ENCODE data around the gene NR3C2.
A peak's percentile ranks its signal among the peaks of the same experiment; 100 is the strongest.

NR3C2 gene

DNA sequence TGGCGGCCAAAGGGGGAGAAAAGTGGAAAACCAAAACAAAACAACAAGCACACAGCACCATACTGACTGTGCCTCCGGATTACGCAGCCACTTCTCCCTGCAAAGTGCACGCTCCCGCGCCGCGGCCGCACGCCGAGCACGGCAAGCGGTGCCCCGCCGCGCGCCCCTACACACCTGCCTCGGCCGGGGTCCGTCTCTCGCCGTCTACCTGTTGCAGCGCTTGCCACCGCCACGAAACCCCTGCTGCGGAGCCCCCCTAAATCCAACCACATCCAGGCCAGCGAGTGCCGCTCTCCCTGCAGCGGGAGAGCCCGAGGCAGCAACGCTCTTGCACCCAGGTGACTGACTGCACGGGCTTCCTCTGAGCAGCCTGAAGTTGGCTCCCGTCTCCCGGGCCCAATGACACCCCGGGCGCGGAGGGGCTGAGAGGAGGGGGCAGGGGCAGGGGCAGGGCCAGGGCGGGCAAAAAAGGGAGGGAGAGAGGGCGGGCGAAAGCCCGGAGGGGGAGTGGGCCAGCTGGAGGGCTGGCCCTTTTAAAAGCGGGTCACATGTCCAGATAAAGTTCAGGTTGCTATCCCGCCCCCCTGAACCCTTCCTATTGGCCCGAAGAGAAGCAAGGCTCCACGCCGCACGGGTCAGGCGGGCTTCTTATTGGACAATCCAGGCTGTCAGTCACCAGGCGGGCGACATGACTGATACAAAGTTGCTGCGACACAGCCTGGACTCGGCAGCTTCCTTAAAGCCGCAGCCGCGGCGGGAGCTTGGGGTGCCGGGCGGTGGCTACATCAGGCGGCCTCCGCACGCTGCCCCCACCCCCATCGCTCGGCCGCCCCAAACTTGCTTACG lies at the start of gene NR3C2:
Gene NR3C2, minus strand, starts transcription at position 429 of the 846 bp plus-strand sequence.
- DNase-seq = peak; percentile 96

DNA sequence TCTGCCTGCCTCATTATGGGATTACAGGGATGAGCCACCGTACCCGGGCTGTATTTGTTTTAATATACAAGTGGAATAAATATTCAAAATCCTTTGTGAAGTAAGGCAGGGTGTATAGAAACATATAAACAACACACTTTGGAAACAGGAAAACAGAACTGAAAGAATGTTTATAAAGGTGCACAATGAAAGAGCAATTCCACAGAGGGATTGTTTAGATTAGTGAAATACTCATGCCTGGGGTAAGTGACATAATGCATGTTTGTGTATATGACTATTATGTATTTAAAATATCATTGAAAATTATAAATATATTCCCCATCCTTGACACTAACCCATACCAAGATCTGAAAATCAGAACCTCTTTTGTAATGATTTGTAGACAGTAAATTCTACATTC lies 45.0 kb upstream of the NR3C2 start:
- no peak for DNase-seq

DNA sequence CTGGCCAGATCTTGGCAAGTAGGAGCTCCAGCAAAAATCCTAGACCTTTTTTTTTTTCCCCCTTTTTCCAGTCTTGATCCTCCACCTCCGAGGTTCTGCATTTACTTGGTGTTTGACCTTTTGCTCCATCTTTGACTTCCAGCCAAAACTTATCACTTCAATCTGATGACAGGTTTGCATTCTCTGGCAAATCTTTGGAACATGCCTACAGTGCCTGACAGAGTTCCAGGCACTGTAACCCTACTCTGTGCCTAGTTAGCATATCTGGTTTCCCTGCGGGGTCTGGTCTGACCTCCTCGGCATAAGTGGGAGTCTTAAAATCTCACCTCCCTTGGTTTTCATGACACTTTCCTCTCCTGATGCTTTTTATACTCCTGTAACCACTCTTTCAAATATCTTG lies 39.4 kb upstream of the NR3C2 start:
- no peak for DNase-seq

DNA sequence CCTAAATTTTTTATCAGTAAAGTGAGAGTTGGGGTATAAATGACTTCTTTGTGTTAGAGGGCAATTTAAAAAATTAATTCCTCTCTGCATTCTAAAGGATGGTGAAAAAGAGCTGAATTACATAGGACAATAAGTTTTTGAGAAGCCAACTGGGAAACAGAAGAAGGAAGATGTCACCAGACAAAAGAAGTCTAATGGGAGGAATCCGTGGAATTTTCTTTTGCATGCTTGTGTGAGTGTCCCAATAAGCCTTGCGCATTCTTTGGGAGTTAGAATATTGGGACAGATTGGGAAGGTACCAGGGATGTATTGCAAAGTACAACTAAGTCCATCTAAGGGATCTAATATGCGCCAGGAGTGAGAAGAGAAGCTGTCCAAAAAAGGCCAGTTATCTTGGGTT lies 35.1 kb upstream of the NR3C2 start:
- no peak for DNase-seq

DNA sequence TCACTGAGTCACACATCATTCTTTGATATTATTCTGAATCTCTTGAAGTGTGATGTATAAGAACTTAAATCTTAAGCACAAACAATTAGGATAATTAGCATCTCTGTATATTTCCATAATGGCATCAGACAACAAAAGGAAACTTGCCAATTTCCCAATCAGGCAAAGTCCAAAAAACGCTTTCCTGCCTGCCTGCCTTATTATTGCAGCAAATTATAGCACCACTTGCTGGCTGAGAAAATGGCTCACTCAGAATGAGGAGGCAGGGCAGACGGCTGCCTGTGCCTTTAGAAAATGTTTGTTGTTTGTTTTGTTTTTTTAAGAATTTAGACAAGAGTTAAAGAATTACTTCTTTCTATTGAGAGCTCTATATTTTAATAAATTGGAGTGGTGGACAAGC lies 27.7 kb upstream of the NR3C2 start:
- no peak for DNase-seq

DNA sequence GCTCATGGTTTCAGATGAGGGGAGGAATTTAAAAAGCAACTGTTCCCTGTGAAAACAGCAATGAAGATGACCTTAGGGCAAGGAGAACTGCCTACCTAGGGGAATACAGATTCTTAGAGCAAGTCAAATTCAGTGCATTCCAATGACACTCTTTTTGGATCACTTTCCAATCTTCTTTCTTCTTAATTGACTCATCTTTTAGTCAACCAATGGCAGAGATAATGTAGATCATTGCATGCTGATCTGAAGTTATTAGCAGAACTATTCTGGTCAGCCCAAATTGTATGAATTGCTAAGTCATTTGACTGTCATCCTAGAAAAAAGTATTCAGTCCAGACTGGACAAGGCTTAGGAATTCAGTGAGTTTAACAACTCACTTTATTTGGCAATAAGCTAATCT lies 12.6 kb upstream of the NR3C2 start:
- no peak for DNase-seq

DNA sequence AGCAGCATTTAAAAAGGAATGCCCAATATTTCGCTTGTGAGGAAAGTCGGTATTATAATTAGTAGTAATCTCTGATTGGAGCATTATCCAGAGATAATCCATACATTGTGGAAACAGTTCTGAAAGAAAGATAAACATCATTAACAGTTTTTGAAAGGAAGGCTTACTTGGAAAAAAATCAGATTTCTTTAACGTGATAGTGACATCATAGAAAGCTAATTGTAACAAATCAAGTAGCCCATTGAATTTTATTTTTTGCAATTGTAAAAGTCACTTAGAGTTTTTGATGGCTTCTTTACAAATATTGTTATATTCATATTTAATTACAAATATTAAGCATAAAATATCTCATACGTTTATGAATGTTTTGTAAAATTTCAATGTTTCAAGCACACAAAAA lies 11.6 kb upstream of the NR3C2 start:
- no peak for DNase-seq

DNA sequence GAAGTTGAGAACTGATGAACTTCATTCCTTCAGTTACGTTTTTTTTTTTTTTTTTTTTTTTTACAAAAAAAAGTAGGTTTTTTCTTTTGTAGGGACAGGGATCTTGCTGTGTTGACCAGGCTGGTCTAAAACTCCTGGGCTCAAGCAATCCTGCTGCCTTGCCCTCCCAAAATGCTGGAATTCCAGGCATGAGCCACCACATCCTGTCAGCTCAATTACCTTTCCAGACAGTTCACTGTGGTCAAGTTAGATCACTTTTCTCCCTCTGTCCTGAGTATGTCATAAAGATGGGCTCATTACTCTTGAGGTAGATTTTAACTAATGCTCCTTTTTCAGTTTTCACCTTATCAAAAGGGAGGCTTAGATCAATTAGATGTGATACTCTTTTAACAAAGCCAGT lies 10.8 kb upstream of the NR3C2 start:
- no peak for DNase-seq

DNA sequence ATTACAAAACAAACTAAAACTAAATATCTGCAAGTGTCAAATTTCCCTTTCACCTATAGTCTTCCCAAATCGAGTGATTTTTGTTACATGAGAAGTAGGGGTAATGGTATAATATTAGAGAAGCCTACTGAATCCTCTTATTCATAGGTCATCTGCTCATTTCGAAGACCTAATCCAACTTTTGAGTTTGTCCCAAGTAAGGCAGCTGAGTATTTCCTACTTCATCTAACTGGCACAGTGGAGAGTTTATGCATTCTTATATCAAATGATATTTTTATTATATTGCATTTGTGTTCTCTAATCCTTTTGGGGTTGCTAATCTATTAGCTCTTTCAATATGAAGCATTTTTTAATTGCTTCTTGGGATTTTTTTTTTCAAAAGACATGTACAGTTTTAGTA lies 7.7 kb upstream of the NR3C2 start:
- DNase-seq = no peak

DNA sequence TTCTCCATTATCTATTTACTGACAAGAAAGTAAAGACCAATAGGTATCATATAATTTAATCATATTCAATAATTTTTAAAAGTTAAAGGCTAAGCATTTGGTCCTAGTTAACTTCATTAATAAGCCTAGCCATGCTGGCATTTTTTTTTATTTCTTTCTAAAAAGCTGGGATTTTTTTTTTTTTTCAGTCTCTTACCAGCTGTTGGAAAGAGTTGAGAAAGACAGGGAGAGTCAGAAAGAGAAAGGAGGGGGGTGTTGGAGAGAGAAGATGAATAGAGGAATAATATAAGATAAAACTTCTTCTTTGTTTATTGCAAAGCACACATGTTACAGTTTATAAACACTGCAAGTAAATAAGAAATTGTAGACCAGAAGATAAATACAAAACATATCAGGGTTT lies 5.9 kb upstream of the NR3C2 start:
- no peak for DNase-seq

DNA sequence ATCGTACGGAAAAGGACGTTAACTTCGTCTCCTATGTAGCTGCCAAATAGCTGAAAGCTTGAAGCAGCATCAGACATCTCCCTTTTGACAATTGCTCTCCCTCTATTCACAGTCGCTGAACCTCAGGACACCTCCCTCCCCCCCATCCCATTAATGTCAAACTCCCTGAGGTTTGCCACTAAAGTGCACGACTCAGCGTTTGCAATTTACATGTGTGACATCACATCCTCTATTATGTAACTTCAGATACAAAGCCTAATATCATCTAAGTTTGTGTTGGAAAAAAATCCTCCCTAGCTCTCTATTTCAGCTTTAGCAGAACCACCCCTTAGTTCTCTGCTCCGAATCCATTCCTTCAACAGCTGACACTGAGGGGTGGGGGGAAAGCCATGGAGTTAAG lies 5.5 kb upstream of the NR3C2 start:
- DNase-seq = peak; percentile 25

DNA sequence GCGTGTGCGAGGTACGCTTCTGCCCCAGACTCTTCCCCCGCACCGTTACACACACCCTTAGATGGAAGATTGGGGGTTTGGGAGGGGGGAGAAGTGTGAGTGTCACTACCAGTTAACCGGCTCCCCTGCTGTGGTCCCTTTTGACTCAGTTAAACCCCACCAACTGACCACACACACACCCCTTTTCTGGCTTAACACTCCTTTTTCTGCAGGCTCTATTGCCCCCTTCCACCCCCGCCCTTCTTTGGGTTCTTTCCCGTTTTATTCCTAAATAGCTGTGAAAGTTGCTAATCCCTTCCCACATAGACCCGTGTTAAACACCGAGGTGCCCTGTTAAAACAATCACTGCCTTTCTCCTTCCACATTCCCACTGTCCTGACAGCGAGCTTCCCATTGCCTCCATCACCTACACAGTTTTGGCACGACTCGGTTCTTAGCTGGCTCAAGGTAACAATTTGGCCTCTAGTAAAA lies 3.7 kb upstream of the NR3C2 start:
- no peak for DNase-seq

DNA sequence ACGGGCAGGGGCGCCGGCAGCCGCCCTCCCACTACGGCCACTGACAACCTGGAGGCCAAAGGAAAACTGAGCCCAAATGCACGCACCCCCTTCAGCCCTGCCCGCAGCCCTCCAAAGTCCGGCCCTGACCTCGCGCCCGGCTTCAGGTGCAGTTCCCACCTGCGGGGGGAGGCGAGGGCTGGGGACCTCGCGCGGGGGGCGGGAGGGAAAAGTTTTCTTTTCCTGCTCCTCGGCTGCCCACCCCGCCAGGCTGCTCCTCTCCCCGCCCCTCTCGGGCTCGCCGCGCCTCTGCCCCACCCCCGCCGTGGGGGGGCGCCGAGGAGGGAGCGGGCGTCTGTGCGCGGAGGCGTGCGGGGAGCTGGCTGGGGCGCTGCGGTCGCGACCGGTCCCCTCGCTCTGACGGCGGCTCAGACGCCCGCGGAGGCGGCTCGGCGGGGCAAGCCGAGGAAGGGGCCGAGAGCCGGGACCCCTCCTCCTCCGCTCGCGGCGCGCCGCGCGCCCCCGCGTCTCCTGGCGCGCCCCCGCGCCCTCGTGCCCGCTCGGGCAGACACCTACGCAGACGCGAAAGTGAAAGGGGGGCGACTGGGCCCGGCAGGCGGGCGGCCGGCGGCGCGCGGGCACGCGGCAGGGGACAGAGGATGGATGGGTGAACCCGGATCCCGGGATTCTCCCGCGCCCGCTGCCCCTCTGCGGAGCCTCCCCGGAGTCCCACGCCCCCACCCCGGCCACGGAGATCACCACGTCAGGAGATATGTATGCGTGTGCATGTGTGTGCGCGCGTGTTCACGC lies 3.1 kb upstream of the NR3C2 start:
- DNase-seq = peak; percentile 70

DNA sequence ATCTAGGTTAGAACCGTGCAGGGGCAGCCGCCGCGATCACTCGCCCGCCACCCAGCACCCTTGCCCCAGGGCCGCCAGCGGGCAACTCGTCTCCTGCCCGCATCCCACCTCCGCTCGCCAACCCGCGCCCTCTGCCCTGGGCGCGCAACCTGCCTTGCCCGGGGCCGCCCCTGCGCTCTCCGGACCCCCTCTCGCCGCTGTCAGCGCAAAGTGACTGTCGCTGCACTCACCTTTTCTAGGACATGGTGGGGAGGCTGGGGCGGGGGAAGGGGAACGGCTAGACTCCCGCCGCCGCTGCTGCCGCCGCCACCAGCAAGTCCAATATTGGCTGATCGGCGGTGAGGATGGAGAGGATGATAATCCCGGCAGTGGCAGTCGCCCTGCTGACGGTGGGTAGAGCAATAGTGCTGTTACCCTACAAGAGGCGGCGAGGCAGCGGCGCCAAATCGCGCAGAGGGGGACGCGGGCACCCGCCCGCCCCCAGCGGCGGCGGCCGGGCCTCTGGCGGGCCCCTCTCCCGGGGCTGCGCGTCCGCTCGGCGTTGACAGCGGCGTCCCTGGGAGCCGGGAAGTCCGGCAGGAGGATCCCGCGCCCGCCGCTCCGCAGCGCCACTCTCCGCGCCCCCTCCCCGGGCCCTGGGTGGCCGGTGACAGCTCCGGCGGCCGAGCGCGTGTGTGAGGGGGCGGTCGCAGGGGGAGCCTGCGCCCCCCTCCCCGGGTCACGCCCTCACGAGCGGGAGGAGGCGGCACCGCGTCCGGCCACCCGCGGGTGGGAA lies 2.3 kb upstream of the NR3C2 start:
- peak; percentile 59 for DNase-seq

DNA sequence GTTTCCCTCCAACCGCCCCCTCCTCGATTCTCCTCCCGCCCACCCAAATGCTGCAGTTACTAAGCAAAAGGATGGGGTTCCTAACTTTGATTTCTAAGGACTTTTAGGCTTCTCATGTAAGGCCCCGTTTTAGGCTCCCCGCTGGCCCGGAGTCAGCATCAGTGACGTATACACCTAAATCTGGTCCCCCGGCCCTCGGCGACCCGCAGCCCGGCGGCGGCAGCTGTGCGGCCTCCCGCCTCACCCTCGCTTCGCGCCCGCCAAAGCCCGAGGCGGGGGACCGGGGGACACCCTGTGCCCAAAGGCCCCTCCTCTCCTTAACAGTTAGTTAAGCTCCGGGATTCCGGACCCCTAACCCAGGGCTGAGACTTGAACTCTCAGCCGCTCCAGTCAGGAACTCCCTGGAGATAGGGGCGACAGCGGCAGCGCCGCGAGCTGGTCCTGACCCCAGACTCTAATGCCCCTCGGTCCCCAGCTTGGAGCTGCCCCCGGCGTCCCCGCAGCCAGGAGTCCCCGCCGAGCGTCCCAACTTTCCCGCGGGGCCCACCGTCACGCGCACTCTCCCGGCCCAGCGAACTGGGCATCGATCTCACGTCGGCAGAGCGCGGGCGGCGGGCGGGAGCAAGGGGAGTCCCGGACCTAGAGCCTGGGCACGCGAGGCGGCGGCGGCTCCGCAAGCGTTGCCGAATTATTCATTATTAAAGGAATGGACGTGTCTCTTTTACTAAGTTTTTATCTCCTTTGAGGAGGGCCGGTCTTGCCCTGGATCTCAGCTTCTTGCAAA lies 1.5 kb upstream of the NR3C2 start:
- peak; percentile 28 for DNase-seq

DNA sequence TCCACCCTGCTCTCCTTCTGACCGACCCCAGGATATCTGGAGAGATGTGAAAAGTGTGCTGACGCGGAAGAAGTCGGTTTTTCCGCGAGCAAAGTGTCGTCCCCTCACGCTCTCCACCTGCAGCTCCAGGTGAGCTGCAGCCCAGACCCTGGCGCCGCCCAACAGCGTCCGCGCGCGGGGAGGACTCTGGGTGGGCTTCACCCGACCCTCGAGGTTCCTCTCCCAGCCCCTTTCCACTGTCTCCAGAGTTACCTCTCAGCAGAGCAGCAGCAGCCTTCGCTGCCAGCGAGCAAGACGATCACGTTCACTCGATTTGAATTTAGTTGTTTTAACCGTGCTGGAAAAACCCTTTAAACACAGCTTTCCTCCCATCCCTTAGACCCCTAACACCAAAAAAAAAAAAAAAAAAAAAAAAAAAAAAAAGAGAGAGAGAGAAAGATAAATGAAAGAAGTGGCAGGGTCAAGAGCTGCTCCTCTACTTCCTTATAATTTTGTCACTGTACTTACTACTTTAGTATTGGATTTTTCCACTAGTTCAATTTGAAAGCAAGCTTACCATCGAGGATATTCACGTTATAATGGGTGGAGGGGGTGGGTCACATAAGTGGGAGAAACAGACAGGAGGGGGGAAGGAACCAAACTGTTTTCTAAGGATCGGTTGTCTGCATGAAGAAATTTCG lies 758 bp upstream of the NR3C2 start:
- DNase-seq = no peak

DNA sequence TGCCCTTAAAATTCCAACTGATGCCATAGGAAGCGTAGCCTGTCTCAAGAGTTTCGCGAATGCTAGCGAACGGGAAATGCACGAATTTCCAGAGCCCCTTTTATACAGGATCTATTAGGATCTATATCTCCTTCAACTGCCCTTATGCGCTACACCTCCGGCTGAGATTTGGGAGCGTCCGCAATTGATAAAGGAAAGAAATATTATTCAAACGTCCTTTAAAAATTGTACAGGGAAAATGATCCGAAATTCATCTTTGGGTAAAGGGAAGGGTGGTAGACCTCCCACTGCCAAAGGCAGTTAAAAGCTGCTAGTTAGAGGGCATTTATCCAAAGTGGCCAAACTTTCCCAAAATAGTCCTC lies 609 bp downstream of the NR3C2 start:
- DNase-seq = no peak

DNA sequence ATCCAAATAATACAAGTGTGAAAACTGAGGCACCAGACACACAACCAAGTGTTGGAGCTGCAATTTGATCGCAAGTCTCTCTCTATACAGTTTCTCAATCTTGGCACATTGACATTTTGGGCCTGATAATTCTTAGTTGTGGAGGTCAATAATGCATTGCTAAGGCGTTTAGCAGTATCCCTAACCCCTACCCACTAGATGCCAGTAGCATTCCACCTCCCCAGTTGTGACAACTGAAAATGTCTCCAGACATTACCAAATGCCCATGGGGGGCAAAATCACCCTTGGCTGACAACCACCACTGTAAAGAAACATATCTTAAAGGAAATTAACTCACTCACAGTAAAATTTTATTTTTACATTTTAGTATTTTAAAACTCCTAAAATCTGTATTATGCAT lies 4.2 kb downstream of the NR3C2 start:
- no peak for DNase-seq

DNA sequence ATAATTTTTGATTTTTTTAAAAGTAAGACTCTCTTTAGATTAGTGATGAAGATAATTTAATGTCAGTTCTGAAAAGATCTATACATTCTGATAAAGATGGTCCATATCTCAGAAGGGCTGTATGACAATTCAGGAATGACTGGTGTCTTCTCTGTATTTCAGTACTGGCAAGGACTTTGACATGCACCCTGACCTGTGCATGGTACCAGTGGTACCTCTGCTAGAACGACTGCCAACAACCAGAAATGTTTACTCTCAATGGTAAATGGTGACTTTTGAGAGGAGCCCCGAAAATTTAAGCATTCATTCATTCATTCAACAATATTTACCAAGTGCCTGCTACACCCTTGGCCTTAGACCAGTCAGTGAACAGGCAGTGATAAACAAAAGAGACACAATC lies 4.8 kb downstream of the NR3C2 start:
- DNase-seq = no peak

DNA sequence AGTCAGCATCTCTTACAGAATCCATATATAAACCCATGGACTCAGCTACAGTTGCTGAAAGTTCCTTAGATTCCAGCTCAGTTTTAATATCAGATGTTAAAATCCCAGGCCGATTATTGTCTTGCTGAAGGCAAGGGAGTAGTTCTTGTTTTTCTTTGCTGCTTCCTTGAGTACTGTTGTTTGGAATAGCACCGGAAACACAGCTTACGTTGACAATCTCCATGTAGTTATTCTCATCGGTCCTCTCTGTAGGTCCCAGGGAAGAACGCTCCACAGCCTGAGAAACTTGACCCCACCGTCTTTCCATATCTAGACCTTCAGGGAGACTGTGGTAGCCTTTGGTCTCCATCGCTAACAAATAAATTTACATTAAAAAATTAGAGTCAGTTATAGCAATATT lies 5.7 kb downstream of the NR3C2 start:
- DNase-seq = no peak

DNA sequence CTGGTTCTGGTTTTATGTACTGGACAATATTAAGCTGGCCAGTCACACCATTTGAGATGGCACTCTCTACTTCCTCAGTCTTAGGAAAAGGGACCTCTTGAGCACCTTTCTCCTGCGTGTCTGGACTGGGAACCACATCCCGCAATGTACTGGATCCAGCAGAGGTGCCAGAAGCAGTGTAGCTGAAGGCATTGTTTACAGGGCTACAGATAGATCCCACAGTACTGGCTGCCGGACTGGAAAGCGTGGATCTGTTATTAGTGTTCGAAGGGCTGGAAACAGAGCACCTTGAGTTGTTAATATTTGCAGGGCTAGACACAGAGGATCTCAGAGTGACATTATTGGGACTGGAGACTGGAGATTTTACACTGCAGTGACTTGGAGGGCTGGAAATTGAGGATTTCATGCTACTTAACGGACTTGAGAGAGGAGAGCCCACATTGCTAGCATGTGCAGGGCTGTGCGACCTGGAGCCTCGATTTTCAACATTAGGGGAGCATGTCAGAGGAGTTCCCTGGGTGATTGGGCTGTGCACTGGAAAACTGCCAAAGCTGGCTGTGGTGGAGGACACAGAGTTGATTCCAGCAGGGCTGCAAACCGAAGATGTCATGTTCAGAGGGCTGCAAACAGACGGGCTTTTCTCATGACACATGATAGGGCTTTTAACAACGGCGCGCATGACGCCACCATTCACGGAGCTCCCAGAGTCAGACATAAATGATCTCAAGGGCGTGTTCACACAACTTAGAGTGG lies 6.4 kb downstream of the NR3C2 start:
- no peak for DNase-seq
